NCI-H446 treated with DMSO at 0.1 percent for 48 hours (cell line): ENCODE data around the gene SFTA2.
"Not testable (repeated sequence)": the region's sequence is repeated elsewhere in the genome, so short reads cannot be mapped to it uniquely, and the experiment has no call there.

Experiments
- DNase-seq: peaks from one replicate; lab custom pipeline; 2025; lab: John Stamatoyannopoulos, UW

SFTA2 gene

DNA sequence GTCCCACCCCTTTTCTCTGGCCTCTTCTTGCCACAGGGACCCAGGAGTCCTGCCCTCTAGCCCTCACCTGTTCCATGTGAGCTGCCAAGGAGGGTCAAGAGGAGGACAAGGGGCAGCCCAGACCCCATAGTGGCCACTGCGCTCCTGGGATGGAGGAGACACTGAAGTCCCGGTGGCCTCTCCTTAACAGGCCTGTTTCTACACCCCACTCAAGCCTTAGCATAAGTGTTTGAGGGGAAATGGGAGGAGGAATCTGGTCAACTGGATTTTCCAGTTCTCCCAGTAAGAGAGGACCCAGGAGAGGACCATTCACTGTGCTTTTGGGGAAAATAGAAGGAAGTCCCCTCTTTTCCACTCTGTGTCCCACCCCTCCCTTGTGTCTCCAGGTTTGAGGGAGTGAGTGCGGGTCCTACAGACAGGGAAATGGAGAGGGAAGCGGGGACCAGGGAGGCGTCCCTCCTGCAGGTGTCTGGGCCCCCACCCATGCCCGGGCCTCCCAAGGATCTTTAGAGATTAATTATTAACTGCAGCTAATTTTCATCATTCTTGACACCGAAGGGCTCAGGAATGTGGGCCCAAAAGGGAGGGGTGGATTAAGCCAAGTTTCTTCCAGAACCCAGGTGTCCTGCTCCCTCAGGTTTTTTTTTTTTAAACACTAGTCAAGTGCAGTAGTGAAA, at the start of gene SFTA2:
TSS of gene SFTA2 (minus strand) at position 202 of the 677 bp plus-strand sequence. CDS start at position 128, 74 bp downstream.
- DNase-seq = no peak

GRCh38 chr6:30979690-30980089, 47.7 kb upstream of the SFTA2 start:
- DNase-seq = no peak

- DNase-seq = no peak
These were observed 47.2 kb upstream of the SFTA2 start for GRCh38 chr6:30979141-30979540.

- no peak for DNase-seq
These were observed 42.7 kb upstream of the SFTA2 start for GRCh38 chr6:30974490-30975252.

DNA sequence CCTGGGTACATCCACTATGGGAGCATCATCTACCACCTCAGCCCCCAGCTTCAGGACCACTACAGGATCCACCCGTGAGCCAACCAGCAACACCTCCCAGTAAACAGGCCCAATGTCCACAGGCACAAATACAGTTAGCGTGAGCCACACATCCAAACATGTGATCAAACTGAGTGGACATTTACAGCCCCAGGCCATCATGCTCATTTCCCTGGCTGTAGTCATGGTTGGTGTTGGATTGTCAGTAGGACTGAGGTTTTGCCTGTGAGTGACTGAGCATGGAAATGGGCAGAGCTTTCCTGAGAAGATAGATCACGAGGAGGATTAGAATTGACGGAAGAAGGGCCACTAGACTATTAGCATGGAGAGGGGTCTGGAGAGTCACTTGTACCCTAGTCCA, 40.8 kb upstream of the SFTA2 start:
- DNase-seq = no peak

GRCh38 chr6:30970946-30971345, 39.0 kb upstream of the SFTA2 start:
- DNase-seq = no peak

GRCh38 chr6:30969171-30969570, 37.2 kb upstream of the SFTA2 start:
- DNase-seq = not testable (repeated sequence)

- DNase-seq = no peak
These were observed 34.2 kb upstream of the SFTA2 start for GRCh38 chr6:30966154-30966553.

- no peak for DNase-seq
These were observed 33.2 kb upstream of the SFTA2 start for GRCh38 chr6:30965140-30965601.

DNA sequence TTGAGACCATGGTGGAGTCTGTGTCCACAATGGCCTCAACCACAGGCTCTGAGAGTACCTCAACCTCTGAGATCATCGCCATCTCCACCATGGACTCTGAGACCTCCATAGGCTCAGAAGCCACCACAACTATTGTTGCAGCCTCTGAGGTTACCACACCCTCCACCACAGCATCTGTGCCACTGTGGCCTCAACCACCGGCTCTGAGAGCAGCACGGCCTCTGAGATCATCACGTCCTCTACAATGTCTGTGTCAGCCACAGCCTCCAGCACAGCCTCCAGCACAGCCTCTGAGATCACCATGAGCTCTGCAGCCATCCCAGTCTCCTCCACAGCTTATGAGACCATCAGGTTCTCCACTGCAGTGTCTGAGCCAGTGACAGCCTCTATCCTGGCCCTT, 32.1 kb upstream of the SFTA2 start:
- DNase-seq = no peak

DNA sequence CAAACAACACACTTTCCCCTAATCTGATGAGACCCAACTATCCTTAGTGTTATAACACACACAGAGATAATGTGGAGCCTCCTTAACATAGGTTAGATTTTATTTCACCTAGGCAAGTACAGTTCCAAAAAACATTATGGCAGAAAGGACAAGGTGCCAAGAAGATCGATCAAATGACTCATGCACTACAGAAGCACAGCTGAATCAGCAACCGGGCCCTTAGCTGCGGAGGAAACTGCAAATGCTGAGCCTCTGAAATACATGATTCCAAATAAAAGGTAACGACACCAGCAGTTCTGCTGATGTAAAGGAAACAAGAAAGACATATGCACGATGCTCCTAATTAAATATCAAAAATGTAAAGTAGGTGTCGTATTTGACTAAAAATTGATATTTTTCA, 31.7 kb upstream of the SFTA2 start:
- DNase-seq = no peak

DNA sequence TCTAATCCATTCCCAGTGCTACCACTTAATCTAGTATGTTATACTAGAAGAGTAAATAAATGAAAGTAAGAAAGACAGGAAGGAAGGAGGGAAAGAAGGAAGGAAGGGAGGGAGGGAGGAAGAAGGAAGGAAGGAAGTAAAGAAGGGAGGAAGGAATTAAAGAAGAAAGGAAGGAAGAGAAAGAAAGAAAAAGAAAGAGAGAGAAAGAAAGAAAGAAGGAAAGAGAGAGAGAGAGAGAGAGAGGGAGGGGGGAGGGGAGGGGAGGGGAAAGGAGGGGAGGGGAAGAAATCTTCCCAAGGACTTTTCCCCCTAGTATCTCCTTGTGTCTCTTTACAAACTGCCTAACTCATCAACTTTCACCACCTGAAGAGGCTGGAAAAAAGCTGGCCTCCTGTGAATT, 30.7 kb upstream of the SFTA2 start:
- no peak for DNase-seq

DNA sequence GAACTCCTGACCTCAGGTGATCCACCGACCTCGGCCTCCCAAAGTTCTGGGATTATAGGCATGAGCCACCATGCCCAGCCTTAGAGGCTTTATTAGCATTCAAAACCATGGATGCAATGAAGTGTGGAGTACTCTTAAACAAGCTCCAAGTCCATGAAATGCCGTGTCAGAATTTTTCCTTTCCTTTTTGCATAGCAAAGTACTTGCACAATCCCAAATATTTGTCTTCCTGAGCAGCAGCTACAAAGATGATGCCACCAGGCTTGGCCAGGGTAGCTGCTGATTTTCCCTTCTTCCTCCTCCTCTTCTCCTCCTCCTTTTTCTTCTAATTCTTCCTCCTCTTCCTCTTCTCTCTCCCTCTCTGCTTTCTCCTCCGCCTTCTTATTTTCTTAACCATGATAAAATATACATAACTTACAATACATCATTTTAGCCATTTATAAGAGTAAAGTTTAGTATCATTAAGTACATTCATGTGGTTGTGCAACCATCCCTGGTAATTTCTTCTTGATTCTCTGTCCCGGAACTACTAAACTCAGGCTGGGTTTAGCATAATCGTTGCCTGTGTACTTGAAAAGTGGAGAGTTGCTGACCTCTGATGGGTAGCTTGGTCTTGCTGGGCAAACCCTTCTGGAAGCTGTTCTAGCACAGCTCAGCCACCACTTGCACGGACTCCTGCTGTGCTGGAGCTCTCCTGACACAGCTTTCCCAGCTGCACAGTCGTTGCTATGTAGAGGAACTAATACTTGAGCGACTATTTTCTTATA, 29.1 kb upstream of the SFTA2 start:
- no peak for DNase-seq

GRCh38 chr6:30957716-30958115, 25.7 kb upstream of the SFTA2 start:
- DNase-seq = no peak

- DNase-seq = no peak
These were observed 23.5 kb upstream of the SFTA2 start for GRCh38 chr6:30955367-30956042.

DNA sequence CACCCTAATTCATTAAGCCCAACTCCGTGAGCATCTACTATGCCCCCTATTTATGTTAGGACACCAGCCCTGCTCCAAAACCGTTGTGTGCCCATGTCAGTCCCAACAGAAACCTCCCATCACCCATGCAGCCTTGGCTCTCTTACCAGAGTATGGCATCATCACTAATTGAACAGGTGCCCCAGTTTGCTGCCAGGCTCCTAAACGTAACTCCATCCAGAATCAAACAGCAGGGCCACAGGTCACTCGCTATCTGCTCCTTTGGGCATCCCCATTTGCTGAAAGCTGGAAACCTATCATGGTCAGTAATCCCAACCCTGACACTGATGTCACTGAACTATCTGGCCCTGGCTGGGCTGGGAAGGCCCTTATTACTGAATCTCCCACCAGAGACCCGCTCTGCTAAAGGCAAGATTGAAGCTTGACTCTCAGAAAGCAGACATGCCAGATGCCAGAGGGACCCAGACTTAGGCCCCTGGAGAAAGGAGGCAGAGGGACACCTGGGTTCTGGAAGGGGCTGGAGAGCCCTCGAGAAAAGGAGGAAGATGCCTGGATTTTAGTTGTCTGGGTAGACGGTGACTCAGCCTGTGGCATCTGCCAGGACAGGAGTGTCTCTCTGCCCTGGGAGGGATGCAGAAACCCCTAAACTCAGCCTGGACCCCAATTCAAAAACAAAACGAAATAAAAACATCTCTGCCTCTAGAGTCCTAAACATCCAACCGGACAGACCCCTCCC, 22.8 kb upstream of the SFTA2 start:
- DNase-seq = no peak

DNA sequence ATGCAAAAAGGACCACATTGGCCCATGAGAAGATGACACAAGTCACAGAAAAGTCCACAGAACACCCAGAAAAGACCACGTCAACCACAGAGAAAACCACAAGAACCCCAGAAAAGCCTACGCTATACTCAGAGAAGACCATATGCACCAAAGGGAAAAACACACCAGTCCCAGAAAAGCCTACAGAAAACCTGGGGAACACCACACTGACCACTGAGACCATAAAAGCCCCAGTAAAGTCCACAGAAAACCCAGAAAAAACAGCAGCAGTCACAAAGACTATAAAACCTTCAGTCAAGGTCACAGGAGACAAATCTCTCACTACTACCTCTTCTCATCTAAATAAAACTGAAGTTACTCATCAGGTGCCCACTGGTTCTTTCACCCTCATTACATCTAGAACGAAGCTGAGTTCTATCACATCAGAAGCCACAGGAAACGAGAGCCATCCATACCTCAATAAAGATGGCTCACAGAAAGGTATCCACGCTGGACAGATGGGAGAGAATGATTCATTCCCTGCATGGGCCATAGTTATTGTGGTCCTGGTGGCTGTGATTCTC, 20.0 kb upstream of the SFTA2 start:
- no peak for DNase-seq

- no peak for DNase-seq
These were observed 16.8 kb upstream of the SFTA2 start for GRCh38 chr6:30948811-30949210.

DNA sequence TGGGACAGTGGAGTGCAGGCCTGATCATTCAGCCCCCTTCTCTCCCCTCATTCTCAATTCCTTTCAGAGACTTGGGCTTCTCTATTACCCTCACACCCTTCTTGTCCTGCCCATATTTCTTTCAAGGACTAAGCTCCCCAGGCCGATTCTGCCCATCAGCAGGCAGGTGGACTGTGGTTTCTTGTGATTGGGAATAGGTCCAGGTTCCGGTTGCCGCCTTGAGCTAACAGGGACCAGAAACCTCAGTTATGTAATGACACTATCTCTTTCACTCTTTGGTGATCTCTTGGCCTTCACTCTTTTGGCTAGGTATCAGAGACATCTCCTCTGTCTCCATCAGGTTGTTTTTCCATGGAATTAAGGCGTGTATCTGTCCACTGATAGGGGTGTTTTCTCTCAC, 15.3 kb upstream of the SFTA2 start:
- DNase-seq = no peak

GRCh38 chr6:30945281-30945680, 13.3 kb upstream of the SFTA2 start:
- DNase-seq = no peak

DNA sequence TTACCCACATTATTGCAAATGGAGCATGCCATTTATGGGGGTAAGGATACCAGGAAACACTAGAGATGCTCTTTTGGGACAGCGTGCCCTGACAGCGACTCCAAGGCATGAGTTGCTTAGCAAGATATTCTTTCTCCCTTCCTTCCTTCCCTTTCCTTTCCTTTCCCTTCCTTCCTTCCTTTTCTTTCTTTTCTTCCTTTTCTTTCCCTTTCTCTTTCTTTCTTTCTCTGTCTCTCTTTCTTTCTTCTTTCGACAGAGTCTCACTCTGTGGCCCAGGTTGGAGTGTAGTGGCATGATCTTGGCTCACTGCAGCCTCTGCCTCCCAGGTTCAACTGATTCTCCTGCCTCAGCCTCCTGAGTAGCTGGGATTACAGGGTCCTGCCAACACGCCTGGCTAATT, 12.1 kb upstream of the SFTA2 start:
- DNase-seq = no peak
